Activated CD4-positive, alpha-beta T cell treated with anti-CD3 and anti-CD28 coated beads, Interleukin-2, Interleukin-4, amounts not matched to agents 100 ng/mL and 50 ng/mL, durations not matched to agents 16 hours and 8 hours (primary cell): ENCODE results near the gene DCUN1D2.
"Not testable (repeated sequence)": the region's sequence is repeated elsewhere in the genome, so short reads cannot be mapped to it uniquely, and the experiment has no call there.

Source experiments
- DNase-seq: peaks from one replicate; pipeline ENCODE4 v3.0.0-alpha.2; 2020; ENCODE audit warnings: low spot score

DCUN1D2 gene

DNA sequence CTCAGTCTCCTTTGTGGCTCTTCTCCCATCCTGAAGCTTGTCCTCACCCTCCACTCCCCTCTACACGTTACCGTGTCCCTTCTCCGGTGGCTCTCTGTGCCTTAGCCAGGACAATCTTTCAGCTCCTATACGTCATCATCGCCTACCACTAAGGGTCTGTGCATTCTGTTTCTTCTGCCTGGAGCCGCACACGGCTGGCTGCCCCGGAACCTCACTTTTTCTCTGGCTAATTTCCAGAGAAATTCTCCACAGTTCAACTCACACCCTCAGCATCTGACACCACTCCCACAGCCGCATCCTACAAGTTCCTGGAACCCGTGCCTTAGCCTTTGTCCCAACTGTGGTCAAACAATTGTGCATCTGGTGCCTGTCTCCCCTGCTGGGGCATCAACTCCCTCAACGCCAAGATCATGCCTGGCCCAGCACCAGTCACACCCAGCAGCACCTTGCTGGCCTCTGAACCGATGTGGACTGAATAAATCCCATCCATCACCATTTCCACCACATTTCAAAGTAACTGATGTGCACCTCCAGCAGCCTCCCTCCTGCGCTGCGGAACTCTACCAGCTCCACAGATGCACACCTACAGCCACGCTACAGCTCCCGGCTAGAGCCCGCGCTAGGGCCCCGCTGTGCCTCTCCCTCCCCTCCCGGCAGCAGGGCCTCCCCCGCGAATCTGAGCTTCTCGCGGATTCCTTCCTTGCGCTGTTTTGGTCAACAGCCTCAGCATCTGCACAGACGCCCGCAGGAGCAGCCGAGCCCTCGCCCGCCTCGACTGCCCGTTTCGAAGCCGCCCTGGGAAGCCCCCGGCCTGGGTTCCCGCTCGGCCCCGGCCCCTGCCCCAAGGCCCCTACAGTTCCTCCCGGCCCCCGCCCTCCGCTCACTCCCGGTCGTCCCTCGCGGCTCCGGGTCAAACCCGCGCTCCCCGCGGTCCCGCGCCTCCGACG lies 689 bp downstream of the DCUN1D2 start:
- peak; percentile 27 for DNase-seq

DNA sequence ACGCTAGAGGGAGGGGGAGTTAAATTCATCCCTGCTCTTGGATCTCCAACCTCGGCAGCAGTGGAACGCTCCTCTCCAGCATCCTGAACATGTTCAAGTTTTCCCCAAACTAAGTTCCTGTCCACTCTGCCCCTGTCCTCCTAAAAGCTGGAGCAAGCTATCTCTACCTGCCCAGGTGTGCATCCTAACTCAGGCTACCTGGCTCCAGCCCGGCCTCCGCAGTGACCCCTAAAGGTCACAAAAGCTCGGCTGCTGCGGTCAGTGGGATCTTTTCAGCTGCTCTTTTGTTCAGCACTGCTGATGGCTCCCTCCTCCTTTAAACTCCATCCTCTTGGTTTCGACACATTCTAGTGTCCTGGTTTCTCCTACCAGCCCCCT lies 1.4 kb downstream of the DCUN1D2 start:
- DNase-seq: no peak

GRCh38 chr13:113488283-113488682 lies 2.2 kb downstream of the DCUN1D2 start:
- DNase-seq: no peak

DNA sequence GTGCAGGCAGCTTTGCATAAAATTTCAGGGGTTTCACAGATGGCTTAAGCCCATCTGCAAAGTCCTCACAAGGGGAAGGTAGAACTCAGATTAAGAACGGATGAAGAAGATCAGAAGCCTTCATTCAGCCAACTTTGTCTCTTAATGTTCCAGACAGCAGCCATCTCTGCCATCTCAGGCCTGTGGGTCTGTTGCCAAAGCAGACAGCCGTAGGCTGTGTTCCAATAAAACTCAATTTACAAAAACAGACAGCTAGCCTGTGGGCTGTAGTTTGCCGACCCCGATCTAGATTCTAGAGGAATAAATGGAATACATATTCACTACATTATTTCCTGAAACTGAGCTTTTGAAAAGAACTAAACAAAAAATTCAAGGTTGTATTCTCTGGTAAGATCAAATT lies 3.8 kb downstream of the DCUN1D2 start:
- DNase-seq: no peak

GRCh38 chr13:113485545-113485944 lies 5.0 kb downstream of the DCUN1D2 start:
- DNase-seq: no peak

- no peak for DNase-seq
Measured at GRCh38 chr13:113483504-113484293, 6.8 kb downstream of the DCUN1D2 start.

- no peak for DNase-seq
Measured at GRCh38 chr13:113483081-113483480, 7.4 kb downstream of the DCUN1D2 start.

DNA sequence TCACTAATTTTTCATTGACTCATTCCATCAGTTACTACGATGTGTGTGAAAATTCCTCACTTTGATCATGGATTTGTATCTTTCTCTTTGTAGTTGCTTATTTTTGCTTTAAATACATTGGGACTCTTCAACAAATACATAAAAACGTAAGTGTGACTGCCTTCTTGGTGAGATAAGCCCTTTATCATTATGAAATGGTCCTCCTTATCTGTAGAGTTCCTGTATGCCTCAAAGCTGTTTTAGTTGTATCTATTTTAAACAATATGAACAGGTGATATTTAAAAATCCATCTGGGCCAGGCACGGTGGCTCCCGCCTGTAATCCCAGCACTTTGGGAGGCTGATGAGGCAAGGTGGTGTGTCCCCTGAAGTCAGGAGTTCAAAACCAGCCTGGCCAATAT lies 11.3 kb downstream of the DCUN1D2 start:
- DNase-seq: no peak

DNA sequence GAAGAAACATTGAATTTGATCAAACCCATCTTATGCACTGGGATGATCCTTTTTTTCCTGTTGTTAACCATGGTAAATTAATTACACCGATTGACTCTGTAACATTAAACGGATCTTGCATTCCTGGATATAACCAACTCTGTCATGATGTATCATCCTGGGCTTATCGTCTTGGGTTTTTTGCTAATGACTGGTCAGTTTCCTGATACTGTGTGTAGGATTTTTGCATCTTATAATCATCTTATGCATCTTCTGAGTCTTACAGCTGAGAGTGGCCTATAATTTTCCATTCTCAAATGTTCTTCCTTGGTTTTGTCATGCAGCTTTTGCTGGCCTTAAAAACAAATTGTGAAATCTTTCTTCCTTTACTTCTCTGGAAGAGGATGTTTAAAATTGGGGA lies 12.8 kb downstream of the DCUN1D2 start:
- DNase-seq: no peak

GRCh38 chr13:113476811-113477210 lies 13.7 kb downstream of the DCUN1D2 start:
- no peak for DNase-seq

DNA sequence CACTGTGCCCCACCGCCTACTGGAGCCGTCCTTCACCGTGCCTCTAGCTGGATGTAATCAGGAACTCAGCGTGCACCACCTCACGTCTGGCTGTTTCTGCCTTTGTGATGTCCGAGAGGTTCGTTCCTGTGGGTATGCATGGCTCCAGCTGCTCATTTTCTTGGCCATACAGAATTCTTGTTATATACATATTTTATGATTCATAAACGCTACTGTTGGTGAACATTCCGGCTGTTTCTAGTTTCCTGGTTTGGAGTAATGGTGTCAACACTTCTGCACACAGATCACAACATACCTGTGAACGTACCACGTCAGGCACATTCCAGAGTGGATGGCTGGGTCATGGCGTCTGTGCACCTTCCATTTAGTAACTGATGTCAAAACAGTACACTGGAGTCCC lies 14.6 kb downstream of the DCUN1D2 start:
- DNase-seq: no peak

DNA sequence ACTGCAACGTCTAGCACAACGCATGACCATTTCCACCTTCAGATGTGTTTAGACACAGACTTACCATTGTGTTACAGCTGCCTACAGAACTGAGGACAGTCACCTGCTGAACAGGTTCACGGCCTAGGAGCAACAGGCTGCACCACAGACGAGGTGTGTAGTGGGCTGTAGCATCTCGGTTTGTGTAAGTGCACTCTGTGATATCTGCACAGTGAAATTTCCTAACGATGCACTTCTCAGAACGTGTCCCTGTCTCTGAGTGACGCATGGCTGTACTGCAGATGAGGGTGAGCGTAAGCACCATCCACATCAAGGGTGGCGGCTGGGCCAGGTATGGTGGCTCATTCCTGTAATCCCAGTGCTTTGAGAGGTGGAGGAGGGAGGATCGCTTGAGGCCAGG lies 15.2 kb downstream of the DCUN1D2 start:
- DNase-seq: no peak

DNA sequence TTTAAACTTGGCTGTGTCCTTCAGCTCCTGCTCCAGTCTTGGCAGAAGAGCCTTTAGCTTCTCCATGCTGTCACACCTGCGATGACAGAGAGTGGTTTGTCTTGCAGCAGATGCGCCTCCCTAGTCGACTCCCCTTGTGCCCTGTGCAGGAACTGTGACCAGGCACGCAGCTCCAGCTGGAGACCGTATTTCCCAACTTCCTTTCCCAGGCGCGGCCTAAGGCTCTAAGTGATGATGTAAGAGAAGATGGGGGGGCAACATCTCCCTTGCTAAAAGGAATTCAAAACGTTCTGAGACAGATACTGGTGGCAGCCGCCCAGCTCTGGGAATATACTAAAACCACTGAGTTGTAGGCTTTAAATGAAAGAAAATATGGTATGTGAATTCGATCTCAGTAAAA lies 16.3 kb downstream of the DCUN1D2 start:
- DNase-seq: no peak

- DNase-seq: no peak
Measured at GRCh38 chr13:113472355-113473025, 18.0 kb downstream of the DCUN1D2 start.

- no peak for DNase-seq
Measured at GRCh38 chr13:113471844-113472243, 18.7 kb downstream of the DCUN1D2 start.

- DNase-seq: not testable (repeated sequence)
Measured at GRCh38 chr13:113470635-113471163, 19.8 kb downstream of the DCUN1D2 start.

DNA sequence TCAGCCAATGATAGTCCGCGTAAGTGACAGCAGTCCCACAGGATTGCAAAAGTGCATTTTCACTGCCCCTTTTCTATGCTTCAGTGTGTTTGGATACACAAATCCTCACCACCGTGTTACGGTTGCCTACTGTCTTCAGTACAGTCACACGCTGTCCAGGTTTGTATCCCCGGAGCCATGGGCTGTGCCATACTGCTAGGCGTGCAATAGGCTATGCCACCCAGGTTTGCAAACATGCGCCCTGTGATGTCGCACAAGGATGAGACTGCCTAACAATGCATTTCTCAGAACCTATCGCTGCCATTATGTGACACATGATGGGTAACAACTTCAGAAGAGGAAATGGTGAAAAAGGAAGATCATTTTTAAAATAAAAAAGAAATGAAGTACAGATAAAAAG lies 20.4 kb downstream of the DCUN1D2 start:
- DNase-seq: no peak

DNA sequence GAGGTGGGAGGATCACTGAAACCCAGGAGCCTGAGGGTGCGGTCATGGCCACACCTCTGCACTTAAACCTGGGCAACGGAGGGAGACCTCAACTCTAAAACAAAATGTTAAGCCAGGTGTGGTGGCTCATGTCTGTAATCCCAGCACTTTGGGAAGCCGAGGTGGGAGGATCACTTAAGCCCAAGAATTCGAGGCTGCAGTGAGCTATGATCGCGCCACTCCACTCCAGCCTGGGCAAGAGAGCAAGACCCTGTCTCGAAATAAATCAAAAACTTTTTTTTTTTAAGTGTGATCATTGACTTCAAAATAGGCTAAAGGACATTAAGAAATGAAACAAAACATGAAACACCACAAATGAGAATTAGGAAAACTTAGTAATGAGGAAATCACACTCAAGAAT lies 20.9 kb downstream of the DCUN1D2 start:
- no peak for DNase-seq

GRCh38 chr13:113468472-113469201 lies 21.9 kb downstream of the DCUN1D2 start:
- no peak for DNase-seq

GRCh38 chr13:113468029-113468428 lies 22.5 kb downstream of the DCUN1D2 start:
- no peak for DNase-seq

DNA sequence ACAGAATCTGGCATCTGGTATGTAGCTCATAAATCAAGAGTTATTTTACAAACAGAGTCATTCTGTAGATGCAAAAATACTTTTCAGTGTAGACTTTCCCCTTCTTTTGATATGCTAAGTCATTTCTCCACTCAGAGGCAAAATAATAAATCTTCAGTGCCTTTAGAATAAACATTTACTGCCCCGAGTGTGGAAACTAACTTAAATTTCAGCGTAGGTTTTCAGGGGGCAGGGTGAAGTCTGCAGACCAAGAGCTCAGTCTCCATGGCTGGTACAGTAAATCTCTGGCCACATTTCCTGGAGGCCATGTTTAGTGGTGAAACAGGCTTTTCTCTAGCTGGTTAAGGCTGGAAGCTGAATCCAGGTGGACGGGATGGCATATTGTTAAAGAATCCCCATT lies 24.1 kb downstream of the DCUN1D2 start:
- no peak for DNase-seq

- no peak for DNase-seq
Measured at GRCh38 chr13:113465300-113465699, 25.2 kb downstream of the DCUN1D2 start.
